Measurements from ENCODE around the gene SDK2. TPM values are rescaled to one million over a fixed set of nuclear protein-coding genes. Genes with fewer than 3 reads are reported as not detected.

The SDK2 gene
- polyA plus RNA-seq, 2 of the 4 experiments (the other 2 are of a cell fraction) = 0.36 to 0.57 TPM

GRCh38 chr17:73489333-73489732 is 154.9 kb downstream of the SDK2 start:
- H3K27ac ChIP-seq = no peak overlapping the region
- no peak overlapping the region for H3K4me2 ChIP-seq
- FAIRE-seq (no peak), DNase-seq (ENCODE audit: low read depth in 1 of 2, low spot score in 1 of 2) (no peak), ATAC-seq (no peak)
- no peak overlapping the region for H3K4me3 ChIP-seq
- no peak for TF ChIP-seq ZNF302 (CRISPR knock-in tag; IDR thresholded peaks at IDR 0.05)
- no peak for TF ChIP-seq FOSL2 (IDR thresholded peaks at IDR 0.05)
- no peak for TF ChIP-seq FOSL2 (CRISPR knock-in tag; IDR thresholded peaks at IDR 0.05)
- TF ChIP-seq ZFP36 (IDR thresholded peaks at IDR 0.05; ENCODE audit: borderline replicate concordance, partially characterized antibody) = no peak
- no peak for TF ChIP-seq CHD2 (IDR thresholded peaks at IDR 0.05; ENCODE audit: low read length, partially characterized antibody)
- no peak for TF ChIP-seq MYC (IDR thresholded peaks at IDR 0.05; ENCODE audit: borderline replicate concordance, low read length)
- no peak for TF ChIP-seq RFX5 (IDR thresholded peaks at IDR 0.05)
- TF ChIP-seq CHD4 (IDR thresholded peaks at IDR 0.05; ENCODE audit: borderline replicate concordance) = no peak
- CTCF ChIA-PET = interaction anchor here (0.9 to 1.8 kb wide), 5 partner anchors 10 to 119 kb away, joined by 3 to 5 read pairs (median 4); no protein-coding TSS in a partner anchor
- no peaks in the 10 kb centered on the region for H3K4me1 ChIP-seq
- POLR2A ChIA-PET = no interaction called here
- 0 out of 3 replicates have a peak, but pooled peaks cover 10% of the 10 kb centered on the region for H3K9me3 ChIP-seq
- 67% methylated on average over 7 of the region's 7 CpGs for WGBS (ENCODE audit: missing lambda C conversion rate)

- Histone ChIP-seq H3K4me1 (no peaks in the 10 kb centered on the region), H3K4me3 (no peak overlapping the region), H3K4me2 (no peak overlapping the region), H3K27ac (no peak overlapping the region), H3K9me3 (0 out of 3 replicates have a peak, but pooled peaks cover 10% of the 10 kb centered on the region)
- no peak for TF ChIP-seq E2F6 (IDR thresholded peaks at IDR 0.05; ENCODE audit: borderline replicate concordance, low read depth)
- TF ChIP-seq REST (IDR thresholded peaks at IDR 0.05) = peak; percentile 86
- FAIRE-seq = no peak
- POLR2A ChIA-PET = no interaction called here
- CTCF ChIA-PET = interaction anchor here (1.2 to 1.5 kb wide), 2 partner anchors 38 to 165 kb away, joined by 3 read pairs; no protein-coding TSS in a partner anchor
- no peak for DNase-seq (ENCODE audit: low read depth in 1 of 2, low spot score in 1 of 2)
- 44% methylated on average over 6 of the region's 6 CpGs for WGBS (ENCODE audit: missing lambda C conversion rate)
- ATAC-seq = no peak
Measured at GRCh38 chr17:73485130-73485529, 159.1 kb downstream of the SDK2 start.

GRCh38 chr17:73482894-73483293 is 161.4 kb downstream of the SDK2 start:
- TF ChIP-seq ZFP36 (IDR thresholded peaks at IDR 0.05; ENCODE audit: borderline replicate concordance, partially characterized antibody) = peak; percentile 3
- no peak for TF ChIP-seq POLR2AphosphoS2 (conservative IDR thresholded peaks at IDR 0.05; ENCODE audit: low read length)
- Histone ChIP-seq H3K9me3 (0 out of 3 replicates have a peak, but pooled peaks cover 10% of the 10 kb centered on the region), H3K4me1 (no peaks in the 10 kb centered on the region), H3K4me2 (no peak overlapping the region), H3K4me3 (no peak overlapping the region), H3K27ac (no peak overlapping the region)
- ChIA-PET CTCF (interaction anchor here (1.2 to 1.4 kb wide), 2 partner anchors 54 to 693 kb away, joined by 3 read pairs; no protein-coding TSS in a partner anchor), POLR2A (no interaction called here)
- ATAC-seq (no peak), FAIRE-seq (no peak), DNase-seq (ENCODE audit: low read depth in 1 of 2, low spot score in 1 of 2) (no peak)
- 64% methylated on average over 10 of the region's 10 CpGs for WGBS (ENCODE audit: missing lambda C conversion rate)

GRCh38 chr17:73482251-73482716 is 162.0 kb downstream of the SDK2 start:
- FAIRE-seq (no peak), ATAC-seq (no peak), DNase-seq (ENCODE audit: low read depth in 1 of 2, low spot score in 1 of 2) (no peak)
- Histone ChIP-seq H3K4me3 (no peak overlapping the region), H3K4me2 (no peak overlapping the region), H3K9me3 (0 out of 3 replicates have a peak, but pooled peaks cover 10% of the 10 kb centered on the region), H3K4me1 (no peaks in the 10 kb centered on the region), H3K27ac (no peak overlapping the region)
- TF ChIP-seq REST (IDR thresholded peaks at IDR 0.05) (no peak), CBX8 (IDR thresholded peaks at IDR 0.05) (no peak), ATOH8 (CRISPR knock-in tag; IDR thresholded peaks at IDR 0.05; ENCODE audit: low read depth) (no peak)
- POLR2A ChIA-PET = no interaction called here
- CTCF ChIA-PET = interaction anchor here (1.4 kb wide), 1 partner anchor 694 kb away, joined by 3 read pairs; no protein-coding TSS in a partner anchor
- WGBS (ENCODE audit: missing lambda C conversion rate) = 85% methylated on average over 16 of the region's 16 CpGs

Data from A549 (cell line).